Esophagus muscularis mucosa (tissue), 4 donors: ENCODE data around the gene NINJ1.

Experiments used
- CTCF ChIP-seq, 3 experiments: fragments of 200-600 bp in 2 of 3; fragments of 450-650 bp in 1 of 3; sonication (generic) in 2 of 3; IDR thresholded peaks; one replicate each; pipeline ENCODE4 v1.5.1; 2017 to 2019; ENCODE audit warnings: antibody characterized with exemption in 3 of 3, mild to moderate bottlenecking in 2 of 3, moderate library complexity in 1 of 3
- EP300 ChIP-seq: sonication (generic); formaldehyde crosslinking; IDR thresholded peaks from one replicate; pipeline ENCODE4 v1.6.1; 2017; ENCODE audit warnings: antibody characterized with exemption
- POLR2A ChIP-seq: fragments of 450-650 bp; IDR thresholded peaks from one replicate; pipeline ENCODE4 v1.6.1; 2017; ENCODE audit warnings: antibody characterized with exemption, moderate library complexity, mild to moderate bottlenecking, low read depth

- peak; percentile 40 to 68 (median 40) for TF ChIP-seq CTCF (IDR thresholded peaks at IDR 0.05)
- TF ChIP-seq POLR2A: no peak
- TF ChIP-seq EP300: no peak
These were observed 13.9 kb downstream of the NINJ1 start for GRCh38 chr9:93119953-93120845.
